Umbilical cord (tissue), 2 donors: ENCODE data around the gene TMCC1. TPM values are rescaled to one million over a fixed set of nuclear protein-coding genes. Genes with fewer than 3 reads are reported as not detected.
"Not testable (repeated sequence)": the region's sequence is repeated elsewhere in the genome, so short reads cannot be mapped to it uniquely, and the experiment has no call there.

Source experiments
- DNase-seq: peaks from one replicate; pipeline ENCODE4 v3.0.0-alpha.2; 2015; ENCODE audit warnings: low spot score
- total RNA-seq: library from RNA; depleted of rRNA; stranded (reverse); fragments of >200 nt; gene quantifications from one replicate; pipeline ENCODE4 v1.2.3, GENCODE V29; 2014; ENCODE audit warnings: low replicate concordance; ENCODE audit not compliant: insufficient read depth

Gene TMCC1
- total RNA-seq, 1 donor from 2014 or later: 45.3 TPM

DNA sequence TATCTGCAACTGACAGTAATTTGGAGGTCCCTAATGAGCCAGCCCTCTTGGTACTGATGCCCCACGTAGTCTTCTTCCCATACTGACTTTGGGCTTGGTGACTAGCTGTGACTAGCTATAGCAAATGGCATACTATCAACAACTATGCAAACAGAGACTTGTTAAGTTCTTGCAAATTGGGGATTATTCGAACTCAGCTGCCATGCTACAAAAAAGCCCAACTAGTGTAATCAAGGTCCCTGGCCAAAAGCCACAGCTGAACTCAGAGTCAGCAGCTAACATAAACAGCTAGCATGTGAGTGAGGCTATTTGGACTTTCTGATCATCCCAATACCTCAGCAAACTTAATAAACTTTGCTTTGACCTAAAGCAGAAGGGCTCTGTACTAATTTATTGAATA is 165.8 kb downstream of the TMCC1 start:
- no peak for DNase-seq

DNA sequence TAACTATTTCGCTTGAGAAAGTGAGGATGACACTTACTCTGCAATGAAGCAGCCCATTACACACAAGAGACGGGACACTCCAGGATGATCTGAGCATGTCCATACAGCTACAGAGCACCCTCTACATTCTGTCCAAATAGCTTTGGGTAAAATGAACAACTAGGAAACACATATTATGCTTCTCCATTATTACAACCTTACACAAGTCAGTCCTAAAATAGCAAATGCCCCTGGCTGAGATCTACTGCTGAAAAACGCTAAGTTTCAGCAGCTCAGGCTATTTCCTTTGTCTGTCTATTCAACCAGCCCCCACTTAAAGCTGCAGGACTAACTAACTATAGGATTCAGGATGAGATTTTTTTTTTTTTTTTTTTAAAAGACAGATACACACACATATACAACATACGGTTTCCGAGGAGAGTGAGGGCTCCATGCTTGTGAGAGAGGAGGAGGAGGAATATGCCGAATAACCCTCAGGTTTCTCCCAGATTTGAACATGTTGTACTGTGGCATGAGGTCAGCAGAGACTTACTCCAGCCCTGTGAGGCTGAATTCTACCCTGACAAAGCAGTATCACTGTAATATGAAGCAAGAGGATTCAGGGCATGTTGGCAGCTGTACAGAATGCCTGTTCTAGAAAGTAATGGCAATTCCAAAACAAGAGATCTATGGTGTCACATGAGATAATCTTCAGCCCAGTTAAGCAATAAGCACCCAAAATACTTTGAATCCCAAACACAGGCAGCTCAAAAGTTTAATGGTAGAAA is 169.8 kb downstream of the TMCC1 start:
- peak; percentile 89 for DNase-seq

DNA sequence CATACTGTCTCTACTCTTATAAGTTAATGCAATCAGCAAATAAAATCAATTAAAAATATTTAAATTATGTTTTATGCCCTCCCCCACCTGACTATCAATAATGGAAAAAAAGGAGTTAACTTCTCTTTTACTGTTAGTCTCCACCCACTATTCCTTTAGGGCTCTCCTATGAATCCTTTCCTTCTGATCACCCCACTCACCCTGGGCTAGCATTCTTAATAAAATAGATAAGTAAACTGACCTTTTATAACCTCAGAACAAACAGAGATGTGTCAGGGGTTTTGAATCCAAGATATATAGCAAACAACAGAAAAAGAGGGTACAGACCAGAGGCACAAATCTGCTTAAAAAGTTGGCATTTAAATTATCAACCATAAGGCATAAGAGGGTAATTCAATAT is 171.0 kb downstream of the TMCC1 start:
- no peak for DNase-seq

DNA sequence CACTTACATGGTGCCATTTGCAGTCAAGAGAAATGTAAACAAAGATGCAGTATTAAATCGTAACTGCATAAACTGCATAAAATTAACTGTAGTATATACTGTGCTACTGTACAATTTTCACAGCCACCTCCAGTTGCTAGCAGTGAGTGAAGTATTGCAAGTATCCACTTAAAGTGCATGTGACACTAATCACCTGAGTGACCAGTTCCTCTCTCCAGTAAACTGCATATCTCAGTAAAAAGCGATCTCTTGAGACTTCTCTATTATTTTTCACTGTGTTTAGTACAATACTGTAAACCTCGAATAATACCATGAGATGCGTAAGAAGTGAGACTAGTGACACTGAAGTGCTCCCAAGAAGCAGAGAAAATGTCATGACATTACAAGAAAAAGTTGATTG is 175.3 kb downstream of the TMCC1 start:
- no peak for DNase-seq

DNA sequence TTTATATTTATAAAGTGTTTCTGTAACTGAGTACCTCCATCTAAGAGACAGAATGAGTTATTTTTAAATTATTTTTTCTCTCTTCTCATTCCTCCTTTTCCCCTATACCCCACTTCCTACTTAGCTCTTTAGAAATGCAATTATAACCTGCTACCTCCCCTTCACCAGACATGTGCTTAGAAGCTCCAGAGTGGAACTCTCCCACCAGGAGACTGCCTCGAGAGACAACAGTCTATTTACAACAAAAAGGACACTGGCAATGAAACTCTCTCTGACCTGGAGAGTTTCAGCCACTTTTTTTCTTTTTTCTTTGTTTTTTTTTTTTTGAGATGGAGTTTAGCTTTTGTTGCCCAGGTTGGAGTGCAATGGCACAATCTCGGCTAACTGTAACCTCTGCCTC is 177.7 kb downstream of the TMCC1 start:
- no peak for DNase-seq

DNA sequence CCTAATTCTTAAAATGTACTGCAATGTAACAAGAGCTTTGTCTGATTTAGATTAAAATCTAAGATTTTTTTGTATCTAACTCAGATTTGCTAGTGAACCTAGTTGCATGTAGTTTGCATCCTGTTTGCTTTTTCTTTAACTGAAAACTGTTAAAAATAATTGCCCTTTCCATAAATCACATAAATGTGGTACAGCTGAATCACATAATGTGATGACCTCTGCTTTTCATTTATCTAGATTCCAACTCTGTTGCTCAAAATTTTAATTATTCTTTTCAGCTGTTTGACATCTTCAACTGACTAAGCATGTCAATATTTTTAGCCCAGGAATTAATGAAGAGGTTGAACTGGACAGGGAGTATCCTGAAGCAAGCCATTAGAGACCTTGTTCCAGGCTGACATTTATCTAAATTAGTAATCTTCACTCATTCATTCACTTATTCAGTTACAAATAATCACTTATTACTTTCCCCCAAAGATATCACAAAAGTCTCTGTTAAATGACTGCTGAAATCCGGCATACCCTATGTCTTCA is 185.1 kb downstream of the TMCC1 start:
- DNase-seq: no peak

DNA sequence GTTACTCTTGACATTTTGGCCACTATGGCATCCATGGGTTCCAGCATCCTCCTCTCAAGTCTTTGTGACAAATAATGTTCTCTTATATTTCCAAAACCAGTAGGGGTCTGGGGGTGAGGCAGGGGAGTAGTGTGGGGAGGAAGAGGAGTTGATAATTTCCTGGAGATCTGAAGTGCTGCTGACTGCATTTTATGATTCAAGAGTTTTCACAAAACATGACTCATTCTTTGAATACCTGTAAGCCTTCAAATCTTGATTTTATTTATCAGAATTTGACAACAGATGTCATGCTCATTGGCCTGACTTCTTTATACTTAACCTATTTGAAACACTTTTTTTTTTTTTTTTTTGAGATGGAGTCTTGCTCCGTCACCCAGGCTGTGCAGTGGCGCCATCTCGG is 188.2 kb downstream of the TMCC1 start:
- no peak for DNase-seq

DNA sequence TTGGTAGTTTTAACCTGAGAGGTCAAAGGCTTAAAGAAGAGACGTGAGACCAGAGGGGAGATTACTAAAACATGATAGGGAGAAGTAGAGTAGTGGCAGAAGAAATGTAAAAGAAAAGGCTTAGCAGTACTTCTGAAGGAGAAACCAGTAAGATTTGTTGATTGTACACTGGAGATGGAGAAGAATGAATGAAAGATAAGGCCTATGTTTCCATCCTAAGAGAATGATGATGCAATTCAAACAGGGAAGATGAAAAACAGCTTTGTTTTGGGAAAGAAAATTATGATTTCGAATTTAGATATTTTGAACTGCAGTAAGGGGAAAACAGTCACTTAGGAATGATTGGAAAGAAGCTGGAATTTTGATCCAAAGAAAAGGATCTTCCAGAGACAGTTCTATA is 189.6 kb downstream of the TMCC1 start:
- peak; percentile 29 for DNase-seq

DNA sequence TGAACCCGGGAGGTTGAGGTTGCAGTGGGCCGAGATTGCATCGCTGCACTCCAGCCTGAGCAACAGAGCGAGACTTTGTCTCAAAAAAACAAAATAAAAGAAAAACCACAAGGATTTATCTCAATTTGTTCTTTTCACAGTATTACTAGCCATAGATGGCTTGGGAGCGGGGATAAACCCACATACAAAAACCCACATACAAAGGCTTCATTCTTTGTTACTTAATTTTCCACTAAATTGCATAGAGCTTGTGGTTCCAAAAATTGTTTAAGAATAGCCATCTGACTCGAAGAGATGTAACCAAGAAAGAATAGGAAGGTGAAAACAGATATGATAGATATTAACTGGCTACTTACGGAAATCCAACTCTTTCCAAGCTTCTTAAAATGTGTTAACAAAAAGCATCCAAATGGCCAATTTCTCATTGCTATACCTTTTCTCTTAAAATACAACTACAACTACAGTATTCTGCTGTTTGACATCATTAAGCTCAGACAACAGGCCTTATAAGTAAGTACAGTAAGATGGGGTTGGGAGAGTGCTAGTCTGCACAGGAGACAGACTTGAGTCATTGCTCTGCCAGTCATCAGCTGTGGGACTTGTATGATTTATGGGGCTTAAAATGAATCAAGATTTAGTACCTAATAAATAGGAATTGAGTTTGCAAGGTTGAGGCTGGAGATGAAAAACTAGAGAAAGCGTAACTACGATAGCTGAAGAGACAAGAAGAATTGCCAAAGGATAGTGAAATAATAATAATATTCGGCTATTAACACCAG is 190.4 kb downstream of the TMCC1 start:
- no peak for DNase-seq

DNA sequence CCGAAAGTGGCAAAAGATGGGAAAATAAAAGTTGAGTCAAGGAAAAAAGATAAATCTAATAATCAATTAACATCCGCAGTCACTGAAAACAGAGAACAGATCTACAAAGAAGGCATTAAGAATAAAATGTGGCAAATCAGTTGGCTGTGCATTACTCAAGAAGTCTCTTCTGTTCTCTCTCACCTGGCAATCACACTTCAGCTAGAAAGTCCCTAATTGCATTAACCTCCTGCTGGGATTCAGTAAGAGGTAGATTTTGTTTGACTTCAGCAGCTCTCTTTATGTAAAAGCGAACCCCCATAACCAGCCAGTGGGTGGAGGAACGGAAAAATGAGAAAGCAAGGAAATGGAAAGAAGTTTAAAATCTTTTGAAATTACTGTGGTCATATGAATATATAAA is 192.3 kb downstream of the TMCC1 start:
- DNase-seq: no peak

DNA sequence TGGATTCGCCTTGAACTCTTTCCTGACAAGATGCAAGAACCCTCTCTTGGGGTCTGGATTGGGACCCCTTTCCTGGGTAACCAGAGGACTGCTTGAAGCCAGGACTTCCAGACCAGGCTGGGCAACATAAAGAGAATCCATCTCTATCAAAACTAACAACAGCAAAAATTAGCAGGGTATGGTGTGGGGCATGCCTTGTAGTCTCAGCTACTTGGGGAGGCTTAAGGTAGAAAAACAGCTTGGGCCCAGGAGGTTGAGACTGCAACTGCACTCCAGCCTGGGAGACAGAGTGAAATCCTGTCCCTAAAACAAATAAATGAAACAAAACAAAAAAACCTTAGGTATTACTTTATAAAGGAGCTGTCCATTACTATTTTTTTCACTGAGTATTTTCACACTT is 193.9 kb downstream of the TMCC1 start:
- DNase-seq: no peak

DNA sequence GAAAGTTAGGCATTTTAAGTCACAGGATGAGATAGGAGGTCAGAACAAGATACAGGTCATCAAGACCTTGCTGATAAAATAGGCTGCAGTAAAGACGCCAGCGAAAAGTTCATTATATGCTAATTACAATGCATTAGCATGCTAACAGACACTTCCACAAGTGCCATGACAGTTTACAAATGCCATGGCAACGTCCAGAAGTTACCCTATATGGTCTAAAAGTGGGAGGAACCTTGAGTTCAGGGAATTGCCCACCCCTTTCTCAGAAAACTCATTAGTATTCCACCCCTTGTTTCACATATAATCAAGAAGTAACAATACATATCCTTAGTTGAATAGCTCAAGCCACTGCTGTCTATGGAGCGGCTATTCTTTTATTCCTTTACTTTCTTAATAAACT is 194.3 kb downstream of the TMCC1 start:
- no peak for DNase-seq

DNA sequence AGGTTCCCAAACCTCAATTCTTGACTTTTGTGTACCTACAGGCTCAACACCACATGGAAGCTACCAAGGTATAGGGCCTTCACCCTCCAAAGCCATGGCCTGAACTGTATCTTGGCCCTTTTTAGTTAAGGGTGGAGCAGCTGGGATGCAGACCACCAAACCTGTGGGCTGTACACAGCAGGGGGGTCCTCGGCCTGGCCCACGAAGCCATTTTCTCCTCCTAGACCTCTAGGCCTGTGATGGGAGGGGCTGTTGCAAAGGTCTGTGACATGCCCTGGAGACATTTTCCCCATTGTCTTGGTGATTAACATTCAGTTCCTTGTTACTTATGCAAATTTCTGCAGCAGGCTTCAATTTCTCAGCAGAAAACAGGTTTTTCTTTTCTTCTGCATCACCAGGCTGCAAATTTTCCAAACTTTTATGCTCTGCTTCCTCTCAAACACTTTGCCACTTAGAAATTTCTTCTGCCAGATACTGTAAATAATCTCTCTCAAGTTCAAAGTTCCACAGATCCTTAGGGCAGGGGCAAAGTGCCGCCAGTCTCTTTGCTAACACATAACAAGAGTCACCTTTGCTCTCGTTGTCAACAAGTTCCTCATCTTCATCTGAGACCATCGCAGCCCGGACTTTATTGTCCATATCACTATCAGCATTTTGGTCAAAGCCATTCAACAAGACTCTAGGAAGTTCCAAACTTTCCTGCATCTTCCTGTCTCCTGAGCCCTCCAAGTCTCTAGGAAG is 196.1 kb downstream of the TMCC1 start:
- DNase-seq: no peak

DNA sequence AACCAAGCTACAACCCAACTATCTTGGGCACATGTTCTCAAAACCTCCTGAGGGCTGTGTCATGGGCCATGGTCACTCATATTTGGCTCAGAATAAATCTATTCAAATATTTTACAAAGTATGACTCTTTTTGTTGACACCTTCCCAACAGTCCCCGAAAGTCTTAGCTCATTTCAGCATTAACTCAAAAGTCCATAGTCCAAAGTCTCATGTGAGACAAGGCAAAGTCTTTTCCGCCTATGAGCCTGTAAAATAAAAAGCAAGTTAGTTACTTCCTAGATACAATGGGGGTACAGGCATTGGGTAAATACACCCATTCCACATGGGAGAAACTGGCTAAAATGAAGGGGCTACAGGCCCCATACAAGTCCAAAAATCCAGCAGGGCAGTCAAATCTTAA is 197.1 kb downstream of the TMCC1 start:
- DNase-seq: not testable (repeated sequence)

DNA sequence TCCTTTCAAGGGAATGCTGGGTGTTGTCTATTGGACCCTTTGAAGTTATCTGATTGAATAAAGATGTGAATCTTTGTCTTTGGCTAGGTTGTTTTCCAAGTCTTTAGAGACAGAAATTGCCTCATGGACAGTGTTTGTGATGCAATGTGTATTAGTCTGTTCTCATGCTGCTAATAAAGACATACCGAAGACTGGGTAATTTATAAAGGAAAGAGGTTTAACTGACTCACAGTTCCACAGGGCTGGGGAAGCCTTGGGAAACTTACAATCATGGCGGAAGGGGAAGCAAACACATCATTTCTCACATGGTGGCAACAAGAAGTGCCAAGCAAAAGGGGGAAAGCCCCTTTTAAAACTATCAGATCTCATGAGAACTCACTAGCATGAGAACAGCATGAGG is 198.3 kb downstream of the TMCC1 start:
- DNase-seq: no peak

DNA sequence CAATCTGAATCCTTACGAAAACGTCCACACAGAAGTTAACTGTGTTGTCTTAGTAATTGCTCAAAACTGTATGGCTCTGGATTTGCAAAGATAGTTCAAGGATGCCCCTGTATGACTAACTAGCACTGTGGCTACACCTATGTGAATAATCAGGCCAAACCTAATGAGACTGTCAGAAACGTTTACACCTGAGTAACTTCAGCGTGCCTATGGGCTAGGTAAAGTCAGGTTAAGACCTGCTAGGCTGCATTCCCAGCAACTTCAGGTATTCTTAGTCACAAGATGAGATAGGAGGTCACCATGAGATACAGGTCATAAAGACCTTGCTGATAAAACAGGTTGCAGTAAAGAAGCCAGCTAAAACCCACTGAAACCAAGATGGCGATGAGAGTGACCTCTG is 199.3 kb downstream of the TMCC1 start:
- peak; percentile 24 for DNase-seq

DNA sequence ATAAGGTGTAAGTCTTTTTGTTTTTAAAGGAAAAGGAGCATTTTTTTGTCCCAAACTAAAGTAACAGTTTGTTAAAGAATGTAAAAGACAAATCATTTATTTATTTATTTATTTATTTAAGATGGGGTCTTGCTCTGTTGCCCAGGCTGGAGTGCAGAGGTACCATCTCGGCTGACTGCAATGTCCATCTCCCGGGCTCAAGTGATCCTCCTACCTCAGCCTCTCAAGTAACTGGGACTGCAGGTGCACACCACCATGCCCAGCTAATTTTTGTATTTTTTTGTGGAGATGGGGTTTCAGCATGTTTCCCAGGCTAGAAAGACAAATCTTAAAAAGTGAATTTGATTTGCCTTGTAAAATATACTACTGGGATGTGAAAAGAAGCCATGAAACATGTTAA is 200.8 kb downstream of the TMCC1 start:
- DNase-seq: no peak

DNA sequence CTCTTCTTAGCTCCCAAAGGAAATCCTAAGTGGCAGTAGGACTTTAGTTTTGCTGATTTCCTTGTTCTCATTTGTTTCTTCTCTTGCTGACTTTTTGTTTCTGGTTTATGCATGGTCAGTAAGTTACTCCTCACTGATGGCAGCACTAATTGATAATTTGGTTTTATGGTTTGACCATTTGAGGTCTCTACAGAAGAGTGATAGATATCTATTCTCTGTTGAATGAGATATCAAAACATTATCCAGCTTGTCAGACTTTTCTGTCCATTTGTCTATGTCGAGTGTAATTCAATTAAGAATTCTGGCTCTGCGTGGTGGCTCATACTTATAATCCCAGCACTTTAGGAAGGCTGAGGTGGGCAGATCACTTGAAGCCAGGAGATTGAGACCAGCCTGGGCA is 202.5 kb downstream of the TMCC1 start:
- no peak for DNase-seq

DNA sequence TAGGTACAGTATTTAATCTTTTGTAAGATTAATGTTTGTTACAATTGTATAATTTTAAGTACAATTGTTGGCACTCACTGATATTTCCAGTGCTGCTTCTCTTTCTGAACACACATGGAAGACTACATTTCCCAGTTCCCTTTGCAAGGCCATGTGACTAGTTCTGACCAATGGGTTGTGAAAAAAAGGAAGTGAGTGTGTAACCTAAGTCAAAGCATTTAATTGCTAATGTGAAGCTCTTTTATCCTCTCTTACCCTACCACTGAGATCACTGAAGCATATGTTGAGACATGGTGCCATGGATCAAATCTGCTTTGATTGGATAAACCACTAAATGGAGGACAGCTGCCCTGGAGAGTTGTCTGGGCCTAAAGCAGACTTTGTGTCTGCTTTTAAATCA is 203.1 kb downstream of the TMCC1 start:
- peak; percentile 75 for DNase-seq

DNA sequence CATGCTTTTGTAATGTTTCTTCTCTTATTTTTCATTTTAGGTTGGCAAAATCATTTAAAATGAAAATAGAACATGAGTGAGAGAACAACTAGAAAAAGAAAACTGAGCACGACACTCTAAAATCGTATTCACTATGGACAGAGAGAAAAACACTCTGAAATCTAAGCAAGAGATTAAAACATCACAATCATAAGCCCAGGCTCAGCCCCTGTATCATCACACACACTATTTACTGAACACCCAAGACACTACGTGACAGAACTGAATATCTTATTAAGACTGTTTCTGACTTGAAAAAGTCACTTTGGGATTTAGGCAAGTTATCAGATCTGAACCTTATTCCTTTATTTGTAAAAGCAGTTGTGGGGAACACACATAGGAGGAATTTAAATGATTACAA is 204.5 kb downstream of the TMCC1 start:
- no peak for DNase-seq

DNA sequence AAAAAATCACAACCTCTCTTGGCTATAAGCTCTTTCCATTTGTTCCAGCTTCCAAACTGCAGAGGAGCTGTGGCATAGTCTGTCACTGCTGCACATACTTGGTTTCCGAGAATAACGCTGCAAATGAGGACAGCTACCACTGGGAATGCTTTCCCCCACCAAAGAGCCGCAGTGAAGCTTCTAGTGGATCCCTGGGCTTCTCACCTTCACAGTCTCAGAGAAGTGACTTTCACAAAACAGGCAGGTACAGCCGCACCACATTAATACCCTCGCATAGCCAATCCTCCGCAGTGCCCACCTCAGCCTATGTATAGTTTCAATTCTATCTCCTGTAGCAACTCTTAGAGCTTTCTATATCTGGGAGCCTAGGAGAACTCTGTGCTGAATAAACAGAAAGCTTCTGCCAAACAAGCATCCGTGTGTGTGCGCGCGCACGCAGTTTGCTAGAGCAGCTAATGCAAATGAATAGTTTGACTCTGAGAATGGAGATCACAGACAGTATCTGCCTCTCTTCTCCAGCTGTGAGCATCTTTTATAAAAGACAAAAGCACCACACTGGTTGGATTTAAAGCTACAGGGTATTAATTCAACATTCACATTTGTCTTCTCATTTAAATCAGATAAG is 205.1 kb downstream of the TMCC1 start:
- DNase-seq: peak; percentile 91

DNA sequence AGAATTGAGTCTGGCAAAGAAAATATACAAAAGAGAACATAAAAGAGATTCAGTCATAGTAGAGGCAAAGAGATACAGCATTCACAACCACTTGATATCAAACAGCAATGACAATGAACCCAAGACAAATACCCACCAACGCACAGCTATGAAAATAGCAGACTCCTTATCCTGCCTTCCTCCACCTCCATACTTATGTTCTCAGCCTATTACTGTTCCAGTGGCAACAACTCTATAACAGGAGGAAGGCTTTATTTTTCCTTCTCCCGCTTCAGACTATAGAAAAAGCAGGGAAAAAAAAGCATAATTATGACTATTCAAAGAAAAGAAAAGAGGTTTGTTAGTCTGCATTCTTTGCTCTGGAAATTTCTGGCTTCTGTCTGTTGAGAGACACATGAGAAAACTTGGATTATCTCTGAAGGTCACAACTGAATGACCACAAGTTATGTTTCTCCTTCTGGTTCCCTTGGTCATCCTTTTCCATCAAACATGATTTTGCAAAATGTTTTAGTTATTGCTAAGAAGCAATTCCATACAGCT is 205.9 kb downstream of the TMCC1 start:
- no peak for DNase-seq
